ACHN (cell line): Measurements from ENCODE around the gene ZMAT3.
A peak's percentile ranks its signal among the peaks of the same experiment; 100 is the strongest.
"Not testable (repeated sequence)": the region's sequence is repeated elsewhere in the genome, so short reads cannot be mapped to it uniquely, and the experiment has no call there.

ENCODE experiments used
- DNase-seq: peaks from one replicate; pipeline ENCODE4 v3.0.0-alpha.2; 2015
- in situ Hi-C: cut with HindIII; loops from 2 replicates; pipeline ENCODE4 v1.10.0; 2017; ENCODE audit warnings: low sequenced_read_pairs, low pct_ligation_motif_present, low pct_unique_long_range_greater_than_20kb

ZMAT3 gene

GRCh38 chr3:179032454-179033303 is 38.9 kb downstream of the ZMAT3 start:
- DNase-seq, in situ Hi-C loops: not testable (repeated sequence)

GRCh38 chr3:179029096-179029495 is 42.5 kb downstream of the ZMAT3 start:
- in situ Hi-C loops: no loop called here
- DNase-seq: no peak

- no peak for DNase-seq
- in situ Hi-C loops: no loop called here
Observed at GRCh38 chr3:179028408-179028807, 43.2 kb downstream of the ZMAT3 start.

- no peak for DNase-seq
- in situ Hi-C loops: no loop called here
Observed at GRCh38 chr3:179027326-179027900, 44.2 kb downstream of the ZMAT3 start.

- in situ Hi-C loops: no loop called here
Observed at GRCh38 chr3:179026636-179027035, 45.0 kb downstream of the ZMAT3 start.

GRCh38 chr3:179021119-179021903 is 50.3 kb downstream of the ZMAT3 start:
- in situ Hi-C loops: no loop called here
- no peak for DNase-seq

More at GRCh38 chr3:179026636-179027035, 45.0 kb downstream of the ZMAT3 start:
- DNase-seq: no peak

- DNase-seq: no peak
- in situ Hi-C loops: no loop called here
Observed at GRCh38 chr3:179020112-179020511, 51.5 kb downstream of the ZMAT3 start.

- in situ Hi-C loops: no loop called here
- DNase-seq: no peak
Observed at GRCh38 chr3:179018808-179019207, 52.8 kb downstream of the ZMAT3 start.

- peak; percentile 20 for DNase-seq
- in situ Hi-C loops: no loop called here
Observed at GRCh38 chr3:179016979-179017670, 54.5 kb downstream of the ZMAT3 start.

- peak; percentile 77 for DNase-seq
- in situ Hi-C loops: no loop called here
Observed at GRCh38 chr3:179015551-179016020, 56.0 kb downstream of the ZMAT3 start.

- in situ Hi-C loops: no loop called here
- DNase-seq: no peak
Observed at GRCh38 chr3:179005706-179006105, 65.9 kb downstream of the ZMAT3 start.

- in situ Hi-C loops: no loop called here
- DNase-seq: no peak
Observed at GRCh38 chr3:179005213-179005612, 66.4 kb downstream of the ZMAT3 start.

GRCh38 chr3:179000659-179001058 is 71.0 kb downstream of the ZMAT3 start:
- no peak for DNase-seq
- in situ Hi-C loops: no loop called here

- in situ Hi-C loops: no loop called here
- no peak for DNase-seq
Observed at GRCh38 chr3:179000144-179000543, 71.5 kb downstream of the ZMAT3 start.

GRCh38 chr3:178996399-178996798 is 75.2 kb downstream of the ZMAT3 start:
- in situ Hi-C loops: no loop called here

GRCh38 chr3:178990293-178990692 is 81.3 kb downstream of the ZMAT3 start:
- no peak for DNase-seq
- in situ Hi-C loops: no loop called here

More at GRCh38 chr3:178996399-178996798, 75.2 kb downstream of the ZMAT3 start:
- DNase-seq: no peak

- in situ Hi-C loops: no loop called here
- no peak for DNase-seq
Observed at GRCh38 chr3:178989821-178990220, 81.8 kb downstream of the ZMAT3 start.

GRCh38 chr3:178987745-178988144 is 83.9 kb downstream of the ZMAT3 start:
- in situ Hi-C loops: no loop called here
- no peak for DNase-seq

- DNase-seq: no peak
- in situ Hi-C loops: no loop called here
Observed at GRCh38 chr3:178986456-178986855, 85.2 kb downstream of the ZMAT3 start.
